Spleen (tissue), 7 donors: ENCODE results near the gene IGF1.

Experiments
- CTCF ChIP-seq, 11 experiments: fragments of 200-600 bp in 7 of 11; fragments of 450-650 bp in 4 of 11; sonication (generic) in 4 of 11; IDR thresholded peaks in 8 of 11; conservative IDR thresholded peaks in 3 of 11; 1 replicate in 7 of 11; 2 replicates in 4 of 11; pipeline versions ENCODE4 v1.4.0 to v1.8.0; 2016 to 2021; ENCODE audit warnings: antibody characterized with exemption in 11 of 11, inconsistent platforms in 4 of 11, mild to moderate bottlenecking in 1 of 11
- POLR2AphosphoS5 ChIP-seq, 3 donors: sonication (generic); formaldehyde crosslinking; IDR thresholded peaks; one replicate each; pipeline ENCODE4 v1.5.1; 2017; ENCODE audit warnings: antibody characterized with exemption in 3 of 3
- donor health status: DM: no; HTN: no; CAD: no; lungs with moderate emphysema.
- donor health status: DM: no; HTN: no; CAD: no.
- donor health status: DM: no; HTN: no; CAD: no.

GRCh38 chr12:102503831-102504230, 23.5 kb upstream of the IGF1 start:
- TF ChIP-seq CTCF (IDR thresholded peaks at IDR 0.05 in 8 of 11, conservative IDR thresholded peaks at IDR 0.05 in 3 of 11) = no peak
- no peak for TF ChIP-seq POLR2AphosphoS5 (IDR thresholded peaks at IDR 0.05)
